GM18517 (cell line): Measurements from ENCODE around the gene FRMD7.
"Not testable (repeated sequence)": the region's sequence is repeated elsewhere in the genome, so short reads cannot be mapped to it uniquely, and the experiment has no call there.

Experiments used
- ATAC-seq: cut with Tn5 transposase; IDR thresholded peaks from one replicate; pipeline ENCODE4 v1.9.1; 2021; ENCODE audit warnings: mild to moderate bottlenecking, moderate library complexity; ENCODE audit not compliant: unreplicated experiment

FRMD7 gene

DNA sequence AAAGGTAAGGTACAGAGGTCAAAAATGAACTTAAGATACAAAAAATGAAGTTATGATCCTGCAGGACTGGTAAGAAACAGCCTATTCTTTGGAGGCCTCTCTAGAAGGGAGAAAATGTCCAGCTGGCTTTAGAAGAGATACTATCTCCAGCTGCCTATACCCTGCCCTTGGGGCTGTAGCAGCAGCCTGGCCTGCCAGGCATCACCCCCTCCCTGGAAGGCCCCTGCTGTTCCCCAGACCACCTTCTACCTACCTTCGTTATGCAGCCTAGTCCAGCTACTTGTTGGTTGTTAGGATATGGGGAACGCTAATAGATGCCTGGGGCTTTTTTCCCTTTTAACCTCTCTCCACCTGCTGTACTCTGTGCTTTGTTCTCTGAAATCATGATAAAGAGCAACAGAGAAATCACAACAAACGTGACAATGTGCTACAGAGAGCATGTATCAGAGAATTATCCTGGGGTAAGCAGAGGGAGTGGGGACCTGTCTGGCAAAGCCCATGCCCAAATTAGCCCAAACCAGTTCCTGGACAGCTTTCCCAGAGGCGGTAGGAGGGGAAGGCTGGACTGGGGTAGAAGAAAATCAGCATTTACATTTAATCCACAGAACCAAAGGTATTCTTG is 34.5 kb downstream of the FRMD7 start:
- no peak for ATAC-seq

DNA sequence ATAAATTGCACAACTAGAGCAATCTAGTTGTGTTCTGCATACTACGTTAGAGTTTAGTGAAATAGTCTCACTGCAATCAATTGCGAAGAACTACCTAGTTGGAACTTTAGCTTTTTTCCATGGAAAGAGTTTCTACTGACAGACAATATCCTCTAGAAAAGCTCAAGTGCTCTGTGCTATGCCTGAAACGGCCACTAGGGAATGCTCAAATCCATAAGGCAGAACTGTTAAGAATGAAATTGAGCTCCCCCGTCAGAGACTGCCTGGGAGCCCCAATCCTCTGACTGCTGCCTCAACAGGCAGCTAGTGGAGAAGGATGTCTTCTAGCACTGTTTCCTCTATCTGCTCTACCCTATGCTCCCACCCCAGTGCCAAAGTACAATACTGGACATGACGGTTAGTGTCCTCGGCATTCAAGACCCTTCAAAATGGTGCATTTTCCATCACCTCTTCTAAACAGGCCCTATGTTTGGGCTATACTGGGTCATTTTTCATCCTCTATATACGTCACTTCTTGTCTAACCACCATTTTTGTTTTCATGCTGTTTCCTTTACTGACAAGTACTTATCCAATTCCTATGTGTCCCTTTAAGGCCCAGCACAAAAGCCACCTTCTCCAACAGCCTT is 35.3 kb downstream of the FRMD7 start:
- peak; percentile 67 for ATAC-seq

DNA sequence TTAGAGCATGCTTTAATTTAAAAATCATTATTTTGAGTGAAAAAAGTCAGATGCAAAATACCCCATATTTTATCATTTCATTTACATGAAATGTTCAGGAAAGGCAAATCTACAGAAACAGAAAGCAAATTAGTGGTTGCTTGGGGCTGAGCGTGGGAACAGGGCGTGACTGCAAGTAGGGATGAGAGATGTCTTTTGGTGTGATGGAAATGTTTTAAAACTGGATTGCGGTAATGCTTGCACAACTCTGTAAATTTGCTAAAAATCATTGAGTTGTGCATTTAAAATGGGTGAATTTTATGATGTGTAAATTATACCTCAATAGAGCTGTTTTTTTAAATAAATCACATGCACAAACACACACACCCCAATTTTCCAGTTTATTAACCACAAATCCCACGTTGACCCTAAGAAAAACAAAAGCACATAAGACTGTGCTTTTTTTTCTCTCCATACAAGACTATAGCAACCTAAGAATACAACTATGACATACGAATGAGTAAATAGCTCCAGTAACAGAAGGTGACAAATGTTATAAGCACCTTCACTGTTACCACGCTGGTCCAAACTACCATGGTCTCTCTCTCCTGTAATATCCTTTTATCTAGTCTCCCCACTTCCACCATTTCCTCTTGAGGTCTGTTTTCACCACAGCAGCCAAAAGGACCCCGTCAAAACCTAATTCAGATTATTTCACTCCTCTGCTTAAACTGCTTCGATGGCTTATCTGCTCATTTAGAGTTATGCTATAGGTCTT is 37.2 kb downstream of the FRMD7 start:
- ATAC-seq, result no peak

DNA sequence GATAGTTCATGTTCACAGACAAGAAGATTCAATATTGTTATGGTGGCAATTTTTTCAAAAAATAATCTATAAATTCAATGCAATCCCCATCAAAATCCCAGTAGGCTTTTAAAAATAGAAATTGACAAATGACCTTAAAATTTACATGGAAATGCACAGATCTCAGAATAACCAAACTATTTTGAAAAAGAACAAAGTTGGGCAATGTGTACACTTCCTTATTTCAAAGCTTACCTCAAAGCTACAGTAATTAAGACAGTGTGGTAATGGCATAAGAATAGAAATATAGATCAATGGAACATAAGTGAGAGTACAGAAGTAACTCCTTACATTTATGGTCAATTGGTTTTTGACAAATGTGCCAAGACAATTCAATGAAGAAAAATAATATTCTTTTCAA is 39.0 kb downstream of the FRMD7 start:
- ATAC-seq, result no peak

DNA sequence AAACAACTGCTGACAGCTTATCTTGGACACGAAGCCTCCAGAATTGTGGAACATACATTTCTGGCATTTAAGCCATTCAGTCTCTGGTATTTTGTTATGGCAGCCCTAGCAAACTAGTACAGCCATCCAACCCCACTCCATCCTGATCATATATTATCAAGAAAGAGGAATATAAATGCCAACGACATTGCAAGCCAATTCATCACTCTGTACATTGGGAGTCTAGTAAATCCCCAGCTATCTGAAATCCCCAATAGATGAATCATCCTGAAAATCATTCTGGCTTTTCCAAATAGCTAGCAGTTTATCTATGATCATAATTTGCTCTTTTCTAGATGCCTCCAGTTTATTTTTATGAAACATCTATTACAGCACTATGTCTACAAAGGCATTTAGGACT is 41.1 kb downstream of the FRMD7 start:
- ATAC-seq, result no peak

DNA sequence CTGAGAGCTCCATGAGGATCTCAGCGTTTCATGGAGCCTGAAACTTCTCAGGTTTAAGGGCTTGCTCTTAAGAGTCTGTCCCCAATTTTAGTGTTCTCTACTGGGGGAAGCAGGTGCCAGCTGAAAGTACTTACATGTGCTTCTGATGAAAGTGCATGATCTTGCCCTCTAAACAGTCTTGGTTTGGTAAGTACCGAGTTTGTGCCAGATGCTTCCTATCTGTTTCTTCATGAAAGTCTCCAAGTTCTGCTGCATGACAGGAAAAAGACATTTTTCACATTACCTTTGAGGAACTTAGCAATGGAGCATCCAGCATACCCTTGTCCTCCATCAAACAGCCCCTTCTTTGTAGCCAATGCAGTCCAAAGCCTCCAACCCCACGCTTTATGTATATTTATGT is 42.0 kb downstream of the FRMD7 start:
- no peak for ATAC-seq

DNA sequence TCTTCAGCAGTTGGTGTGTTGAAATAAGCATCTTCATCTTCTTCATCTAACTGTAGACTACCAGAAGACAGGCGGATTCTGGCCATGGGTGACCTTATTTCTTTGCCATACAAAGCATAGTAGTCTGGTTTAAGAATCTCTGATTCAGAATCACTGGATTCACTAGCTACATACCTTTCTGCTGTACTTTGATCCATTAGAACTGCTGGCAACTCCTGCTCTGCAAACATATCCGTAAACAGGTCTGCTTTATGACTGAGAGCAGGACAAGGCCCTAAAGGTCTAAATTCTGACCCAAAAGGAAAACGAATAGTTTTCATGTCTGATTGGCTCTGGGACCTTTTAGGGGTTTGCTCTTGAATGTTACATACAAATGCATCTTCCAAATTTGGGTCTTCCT is 49.9 kb downstream of the FRMD7 start:
- ATAC-seq, result no peak

DNA sequence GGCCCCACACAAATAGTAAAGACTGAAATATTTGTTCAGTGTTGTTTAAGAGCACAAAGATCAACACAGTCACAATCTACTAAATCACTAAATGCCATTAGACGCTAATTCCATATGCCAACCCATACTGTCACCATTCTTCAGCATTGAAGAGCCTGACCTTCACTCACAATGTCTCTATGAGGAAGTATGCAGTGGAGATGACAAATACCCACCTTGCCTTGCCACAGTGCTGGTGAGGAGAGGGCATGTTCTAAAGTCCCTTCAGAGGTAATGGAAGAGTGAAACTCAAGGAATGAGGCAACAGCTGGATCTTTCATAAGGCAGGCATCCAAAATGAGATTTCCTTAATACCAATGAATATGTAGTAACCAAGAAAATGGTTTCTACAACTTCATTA is 50.4 kb downstream of the FRMD7 start:
- no peak for ATAC-seq

DNA sequence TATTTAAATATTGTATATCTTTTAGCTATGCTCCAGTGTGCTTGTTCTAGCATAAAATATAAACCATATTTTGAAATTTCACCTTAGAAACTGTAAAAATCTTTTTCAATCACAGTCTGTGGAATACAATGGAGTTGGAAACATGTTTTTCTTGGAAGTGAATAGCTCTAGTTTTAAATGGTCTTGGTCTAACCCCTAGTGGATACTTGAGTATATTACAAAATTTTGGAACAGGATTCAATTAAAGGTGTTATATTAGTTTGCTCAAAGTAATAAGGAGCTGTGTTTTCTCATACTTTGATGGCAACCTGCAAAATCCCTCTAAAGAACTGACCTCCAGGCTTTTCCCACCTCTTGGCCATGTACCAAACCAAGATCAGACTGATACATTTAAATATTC is 56.6 kb downstream of the FRMD7 start:
- no peak for ATAC-seq

DNA sequence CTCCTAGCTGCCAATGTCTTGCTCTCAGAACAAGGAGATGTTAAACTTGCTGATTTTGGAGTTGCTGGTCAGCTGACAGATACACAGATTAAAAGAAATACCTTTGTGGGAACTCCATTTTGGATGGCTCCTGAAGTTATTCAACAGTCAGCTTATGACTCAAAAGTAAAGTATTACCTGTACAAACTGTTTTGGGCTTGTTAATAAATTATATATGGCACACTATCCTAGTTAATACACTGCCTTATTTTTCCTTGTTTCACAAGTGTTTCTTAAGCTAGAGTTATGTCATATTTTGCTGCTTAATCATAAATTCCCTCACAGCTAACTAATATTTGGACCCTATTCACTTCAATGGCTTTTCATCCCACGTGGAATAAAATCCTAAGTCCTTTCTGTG is 59.4 kb downstream of the FRMD7 start:
- no peak for ATAC-seq

DNA sequence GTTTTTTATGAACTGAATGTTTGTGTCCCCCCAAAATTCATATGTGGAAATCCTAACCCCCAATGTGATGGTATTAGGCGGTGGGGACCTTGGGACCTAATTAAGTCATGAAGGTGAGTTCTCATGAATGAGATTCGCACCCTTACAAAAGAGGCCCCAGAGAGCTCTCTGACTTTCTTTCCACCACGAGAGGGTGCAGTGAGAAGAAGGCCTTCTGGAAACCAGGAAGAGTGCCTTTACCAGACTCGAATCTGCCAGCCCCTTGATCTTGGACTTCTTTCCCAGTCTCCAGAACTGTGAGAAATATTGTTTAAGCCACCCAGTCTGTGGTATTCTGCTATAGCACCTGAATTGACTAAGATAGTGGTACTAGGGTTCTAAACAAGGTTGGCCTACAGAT is 64.0 kb downstream of the FRMD7 start:
- ATAC-seq, result no peak

DNA sequence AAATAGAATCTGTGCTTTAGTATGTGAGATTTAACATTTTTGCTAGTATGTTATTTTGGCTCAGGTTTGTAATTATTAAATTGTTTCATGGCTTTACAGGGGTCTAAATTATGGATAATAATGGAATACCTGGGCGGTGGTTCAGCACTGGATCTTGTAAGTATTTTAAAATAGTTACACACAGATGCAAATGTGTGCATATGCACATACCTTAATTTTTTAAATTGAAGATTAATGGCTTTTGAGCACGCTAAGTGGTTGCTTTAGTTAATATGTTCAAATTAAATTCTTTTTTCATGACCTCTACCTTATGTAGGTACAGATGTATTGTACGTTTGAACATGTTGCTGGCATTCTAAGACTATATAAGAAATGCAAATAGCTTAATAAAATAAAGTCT is 64.5 kb downstream of the FRMD7 start:
- ATAC-seq, result no peak

DNA sequence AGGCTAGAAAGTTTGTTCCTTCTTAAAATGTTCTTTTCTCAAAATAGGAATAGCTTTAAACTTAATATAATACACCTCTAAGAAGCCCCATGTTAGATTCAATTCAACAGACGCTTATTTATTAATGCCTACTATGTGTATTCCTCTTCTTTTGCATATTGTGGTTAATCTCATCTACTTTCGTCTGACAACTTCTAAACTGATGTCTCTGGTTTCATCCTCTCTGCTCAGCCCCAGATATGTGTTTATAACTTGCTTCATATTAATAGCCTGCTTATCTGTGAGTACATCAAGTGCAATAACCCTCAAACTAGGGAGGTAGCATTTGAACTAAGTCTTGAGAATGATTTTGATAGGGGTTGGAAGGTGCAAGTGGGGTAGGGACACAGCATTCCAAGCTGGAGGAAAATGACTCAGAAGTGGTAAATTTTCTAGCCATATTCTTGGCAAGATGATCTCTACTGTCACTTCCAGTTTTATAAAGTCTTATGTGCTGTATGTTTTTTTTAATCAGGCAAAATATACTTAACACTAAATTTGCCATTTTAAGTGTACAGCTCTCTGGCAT is 67.8 kb downstream of the FRMD7 start:
- ATAC-seq, result no peak

DNA sequence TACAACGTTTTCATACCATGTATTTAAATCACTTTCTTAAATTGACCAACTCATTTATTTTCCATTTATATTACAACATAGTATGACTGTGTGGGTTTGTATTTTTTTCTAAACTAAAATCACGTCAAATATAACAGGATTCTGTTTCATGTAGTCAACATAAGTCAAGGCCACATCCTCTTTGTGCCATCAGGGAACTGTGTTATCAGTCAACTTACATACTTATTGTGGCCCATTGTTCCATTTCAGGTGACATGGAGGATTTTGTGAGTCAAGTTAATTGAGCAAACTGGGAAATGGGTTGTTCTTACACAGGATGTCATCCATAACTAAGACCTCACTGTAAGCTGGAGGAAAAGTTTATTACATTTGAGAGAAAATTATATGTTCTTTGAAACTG is 68.8 kb downstream of the FRMD7 start:
- ATAC-seq, result no peak

DNA sequence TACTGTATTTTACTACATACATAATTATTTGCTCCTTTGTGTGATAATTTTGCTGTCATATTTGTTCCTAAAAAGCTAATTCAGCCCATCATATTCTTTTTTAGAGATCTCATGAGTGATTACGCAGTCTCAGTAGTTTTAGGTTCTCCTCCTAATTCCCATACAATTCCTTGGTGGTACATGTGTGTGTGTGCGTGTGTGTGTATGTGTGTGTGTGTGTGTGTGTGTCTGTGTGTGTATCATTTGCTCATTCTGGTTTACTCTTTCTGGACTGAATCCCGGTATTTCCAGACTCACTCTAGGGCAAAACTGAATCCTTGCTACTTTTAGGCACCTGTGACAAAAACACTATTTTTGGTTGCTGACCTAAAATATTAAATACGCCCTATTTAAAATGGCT is 69.8 kb downstream of the FRMD7 start:
- ATAC-seq, result no peak

DNA sequence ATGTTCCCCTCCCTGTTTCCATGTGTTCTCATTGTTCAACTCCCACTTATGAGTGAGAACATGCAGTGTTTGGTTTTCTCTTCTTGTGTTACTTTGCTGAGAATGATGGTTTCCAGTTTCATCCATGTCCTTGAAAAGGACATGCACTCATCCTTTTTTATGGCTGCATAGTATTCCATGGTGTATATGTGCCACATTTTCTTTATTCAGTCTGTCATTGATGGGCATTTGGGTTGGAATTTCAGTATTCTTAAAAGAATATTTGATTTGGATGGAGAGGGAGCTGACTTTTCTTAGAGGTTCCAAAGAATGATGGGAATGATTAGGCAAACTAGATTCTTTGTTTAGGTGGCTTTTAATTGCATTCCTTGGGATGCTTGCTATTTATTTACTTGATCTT is 76.0 kb downstream of the FRMD7 start:
- ATAC-seq, result not testable (repeated sequence)

DNA sequence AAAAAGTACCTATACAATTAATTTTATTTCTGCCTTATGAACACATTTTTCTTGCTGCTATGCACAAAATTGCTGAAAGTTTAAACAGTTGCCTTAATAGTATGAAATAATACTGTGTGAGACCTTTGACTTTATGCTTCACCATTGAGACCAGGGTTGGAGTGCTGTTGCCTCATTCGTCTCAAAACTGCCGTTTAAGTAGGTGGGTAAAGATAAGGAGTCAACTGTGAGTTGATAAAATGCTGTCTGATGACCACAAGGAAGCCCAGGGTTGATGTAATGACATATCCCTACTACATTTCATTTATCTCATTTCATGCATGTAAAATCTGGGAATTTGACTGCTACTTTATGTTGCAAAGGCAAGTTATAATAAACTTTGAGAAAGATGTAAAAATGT is 81.3 kb downstream of the FRMD7 start:
- no peak for ATAC-seq

DNA sequence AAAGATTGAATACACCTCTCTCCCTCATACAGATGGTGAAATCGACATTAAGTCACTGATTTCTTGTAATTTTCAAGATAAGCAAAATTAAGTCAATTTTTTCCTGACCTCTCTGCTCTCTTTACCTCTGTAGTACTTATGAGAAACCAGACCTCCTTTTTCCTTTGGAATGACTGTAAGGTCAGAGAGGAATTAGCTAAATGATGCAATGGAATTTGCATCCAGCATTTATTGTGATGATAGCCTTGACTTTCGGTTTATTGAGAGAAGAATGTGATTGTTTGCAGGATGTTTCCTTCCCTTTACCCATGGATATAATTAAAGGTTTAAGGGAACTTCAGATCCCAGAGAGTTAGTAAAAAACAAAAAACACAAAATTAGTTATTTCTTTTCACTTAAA is 82.4 kb downstream of the FRMD7 start:
- no peak for ATAC-seq

DNA sequence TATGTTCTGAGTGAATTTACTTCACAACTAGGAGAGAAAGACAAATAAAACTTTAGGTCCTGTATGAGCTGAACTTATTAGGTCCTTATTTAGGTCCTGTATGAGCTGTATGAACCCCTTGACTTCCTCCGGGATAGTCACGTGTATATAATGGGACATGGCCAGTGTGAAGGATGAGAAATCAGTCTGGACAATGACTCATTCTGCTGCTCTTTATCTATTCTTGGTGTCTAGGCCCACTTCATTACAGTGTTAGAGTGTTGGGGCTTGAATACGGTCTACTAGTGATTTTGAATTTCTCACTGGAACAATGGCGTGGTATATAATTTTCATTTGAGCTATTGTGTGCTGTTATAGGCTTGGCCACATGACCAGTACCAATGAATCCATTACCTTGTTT is 82.9 kb downstream of the FRMD7 start:
- no peak for ATAC-seq

DNA sequence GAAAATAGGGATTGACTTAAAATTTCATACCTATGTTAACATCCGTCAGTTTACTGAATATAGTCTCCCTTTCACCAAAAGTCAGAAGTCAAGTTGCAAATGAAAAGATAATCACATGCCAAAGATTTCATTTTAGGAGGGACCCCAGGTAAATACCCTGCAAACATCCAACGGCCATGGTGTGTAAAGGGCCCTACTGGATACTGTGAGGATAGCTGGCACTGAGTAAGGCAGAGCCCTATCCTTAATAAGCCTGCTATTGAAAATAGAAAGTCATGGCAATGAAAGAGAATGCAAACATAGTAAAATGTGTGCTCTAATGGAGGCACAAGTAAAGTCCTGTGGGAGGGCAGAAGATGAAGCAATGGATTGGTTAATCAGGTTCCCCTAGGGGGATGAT is 83.8 kb downstream of the FRMD7 start:
- no peak for ATAC-seq

DNA sequence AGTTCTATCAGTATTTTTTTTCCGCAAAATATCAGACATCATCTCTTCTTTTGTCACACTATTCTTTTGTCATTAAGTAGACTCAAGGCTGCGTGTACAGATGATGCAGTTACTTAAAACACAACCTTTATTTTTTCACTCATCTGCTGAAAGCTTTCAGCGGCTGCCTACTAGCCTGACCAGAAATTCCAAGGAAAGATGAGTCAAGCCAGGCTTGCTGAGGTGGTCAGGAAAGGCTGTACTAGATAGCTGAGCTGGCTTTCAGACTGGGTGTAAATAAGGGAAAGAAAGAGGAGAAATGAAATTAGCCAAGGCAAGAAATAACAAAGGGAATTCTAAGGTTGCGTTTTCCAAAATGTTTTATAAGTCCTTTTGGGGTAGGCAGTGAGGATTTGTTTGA is 86.8 kb downstream of the FRMD7 start:
- no peak for ATAC-seq

DNA sequence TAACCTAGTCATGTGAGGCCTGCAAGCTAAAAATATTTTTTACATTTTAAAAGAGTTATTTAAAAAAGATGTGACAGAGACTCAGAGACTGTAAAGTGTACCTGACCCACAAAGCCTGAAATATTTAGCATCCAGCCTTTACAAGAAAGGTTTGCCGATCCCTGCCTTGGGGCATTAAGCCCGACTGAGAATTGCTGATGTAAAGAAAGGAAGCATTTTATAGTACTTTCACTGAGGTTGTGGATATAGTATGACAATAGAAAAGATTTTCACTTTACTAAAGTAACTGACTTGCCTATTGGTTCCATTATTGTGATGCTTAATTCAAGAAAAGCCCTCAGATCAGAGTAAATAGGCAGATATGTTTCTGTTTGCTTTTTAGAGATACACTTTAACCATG is 87.8 kb downstream of the FRMD7 start:
- no peak for ATAC-seq
